HepG2 (cell line): ENCODE measurements around the gene APOM. TPM values are rescaled to one million over a fixed set of nuclear protein-coding genes. Genes with fewer than 3 reads are reported as not detected.

ENCODE experiments used
- CENPBD1 ChIP-seq: sonication (generic); formaldehyde crosslinking; IDR thresholded peaks from 2 replicates; pipeline ENCODE4 v1.8.0; 2022; ENCODE audit warnings: missing genetic modification reagents, low read depth, mild to moderate bottlenecking, borderline replicate concordance
- ISX ChIP-seq: sonication (generic); formaldehyde crosslinking; conservative IDR thresholded peaks from 2 replicates; pipeline ENCODE4 v1.5.0; 2020; ENCODE audit warnings: missing genetic modification reagents
- KDM4B ChIP-seq: sonication (generic); formaldehyde crosslinking; IDR thresholded peaks from 2 replicates; pipeline ENCODE4 v1.4.0; 2020; ENCODE audit warnings: missing genetic modification reagents
- KLF12 ChIP-seq: sonication (generic); formaldehyde crosslinking; IDR thresholded peaks from 2 replicates; pipeline ENCODE4 v1.4.0; 2020; ENCODE audit warnings: missing genetic modification reagents, borderline replicate concordance
- NAIF1 ChIP-seq: sonication (generic); formaldehyde crosslinking; IDR thresholded peaks from 2 replicates; pipeline ENCODE4 v1.5.0; 2020; ENCODE audit warnings: mild to moderate bottlenecking, missing genetic modification reagents, borderline replicate concordance
- SRSF4 ChIP-seq: fragments of 200-400 bp; formaldehyde crosslinking; IDR thresholded peaks from one replicate; pipeline ENCODE4 v1.6.1; 2018; ENCODE audit warnings: mild to moderate bottlenecking, low read depth, low read length, moderate library complexity; ENCODE audit not compliant: poor library complexity, severe bottlenecking
- TRIM22 ChIP-seq: fragments of 450-650 bp; IDR thresholded peaks from 2 replicates; pipeline ENCODE4 v1.6.1; 2017
- ZFP62 ChIP-seq: sonication (generic); formaldehyde crosslinking; IDR thresholded peaks from 2 replicates; pipeline ENCODE4 v1.4.0; 2020; ENCODE audit warnings: missing genetic modification reagents
- ZFP90 ChIP-seq: sonication (generic); formaldehyde crosslinking; IDR thresholded peaks from 2 replicates; pipeline ENCODE4 v1.8.0; 2022; ENCODE audit warnings: missing genetic modification reagents, mild to moderate bottlenecking, inconsistent platforms, borderline replicate concordance
- ZNF354B ChIP-seq: sonication (generic); formaldehyde crosslinking; IDR thresholded peaks from 2 replicates; pipeline ENCODE4 v1.8.0; 2022; ENCODE audit warnings: mild to moderate bottlenecking, missing genetic modification reagents
- ZNF558 ChIP-seq: sonication (generic); formaldehyde crosslinking; IDR thresholded peaks from 2 replicates; pipeline ENCODE4 v1.9.0; 2022; ENCODE audit warnings: mild to moderate bottlenecking, missing genetic modification reagents, borderline replicate concordance
- polyA plus RNA-seq, 8 experiments: library from polyadenylated mRNA; depleted of rRNA in 3 of 8; stranded (reverse) in 7 of 8; unstranded in 1 of 8; fragments of >200 nt; fragmentation: Illumina TruSeq in 4 of 8; extraction: Trizol in 4 of 8; gene quantifications; 2 replicates each; pipeline versions ENCODE4 v1.2.1 to v1.2.3, GENCODE V29; 2011 to 2016; ENCODE audit warnings: low read depth in 4 of 8, missing spikeins in 1 of 8, mixed read lengths in 1 of 8; ENCODE audit not compliant: insufficient read depth in 1 of 8
- total RNA-seq, 5 experiments: library from RNA; depleted of rRNA; stranded (reverse); fragments of >200 nt; fragmentation: Illumina TruSeq; extraction: Trizol; gene quantifications; 2 replicates each; pipeline ENCODE4 v1.2.3, GENCODE V29; 2016; ENCODE audit warnings: low read depth in 1 of 5
- TF ChIP-seq, protein P1 (sequence below): sonication (generic); formaldehyde crosslinking; IDR thresholded peaks from 2 replicates; pipeline ENCODE4 v1.5.0; 2020; ENCODE audit warnings: missing genetic modification reagents

APOM gene
- total and polyA plus RNA-seq, 2 of the 13 experiments (the other 11 are each of a cell fraction or from before 2014, with no cell fraction given) = 98.2 to 1,140 TPM

GRCh38 chr6:31621320-31621939 is 34.3 kb upstream of the APOM start (continued):
- TF ChIP-seq, protein P1, sequence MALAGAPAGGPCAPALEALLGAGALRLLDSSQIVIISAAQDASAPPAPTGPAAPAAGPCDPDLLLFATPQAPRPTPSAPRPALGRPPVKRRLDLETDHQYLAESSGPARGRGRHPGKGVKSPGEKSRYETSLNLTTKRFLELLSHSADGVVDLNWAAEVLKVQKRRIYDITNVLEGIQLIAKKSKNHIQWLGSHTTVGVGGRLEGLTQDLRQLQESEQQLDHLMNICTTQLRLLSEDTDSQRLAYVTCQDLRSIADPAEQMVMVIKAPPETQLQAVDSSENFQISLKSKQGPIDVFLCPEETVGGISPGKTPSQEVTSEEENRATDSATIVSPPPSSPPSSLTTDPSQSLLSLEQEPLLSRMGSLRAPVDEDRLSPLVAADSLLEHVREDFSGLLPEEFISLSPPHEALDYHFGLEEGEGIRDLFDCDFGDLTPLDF = 0 out of 2 replicates have a peak, but pooled peaks have one; percentile 55
- TF ChIP-seq ZNF558 (CRISPR knock-in tag) (no peak), CENPBD1 (0 out of 2 replicates have a peak, but pooled peaks have one; percentile 16), ISX (CRISPR knock-in tag) (0 out of 2 replicates have a peak, but pooled peaks have one; percentile 40), ZFP90 (peak; percentile 47; the same call in 1 of the 2 replicates), KDM4B (CRISPR knock-in tag) (no peak), KLF12 (CRISPR knock-in tag) (0 out of 2 replicates have a peak, but pooled peaks have one; percentile 59), ZFP62 (CRISPR knock-in tag) (0 out of 2 replicates have a peak, but pooled peaks have one; percentile 28), NAIF1 (CRISPR knock-in tag) (no peak), ZNF354B (CRISPR knock-in tag) (no peak), SRSF4 (no peak), TRIM22 (no peak)
